Ishikawa (cell line): ENCODE data around the gene HMCN1.

Source experiments
- CEBPB ChIP-seq: IDR thresholded peaks from 2 replicates; pipeline ENCODE4 v1.6.1; 2012
- CREB1 ChIP-seq: IDR thresholded peaks from 2 replicates; pipeline ENCODE4 v1.6.1; 2012; ENCODE audit warnings: low read depth
- EGR1 ChIP-seq: IDR thresholded peaks from 2 replicates; pipeline ENCODE4 v1.6.1; 2012
- EP300 ChIP-seq: IDR thresholded peaks from 2 replicates; pipeline ENCODE4 v1.6.1; 2012; ENCODE audit warnings: borderline replicate concordance
- FOXM1 ChIP-seq: IDR thresholded peaks from 2 replicates; pipeline ENCODE4 v1.6.1; 2012; ENCODE audit warnings: low read depth, borderline replicate concordance
- NFIC ChIP-seq: IDR thresholded peaks from 2 replicates; pipeline ENCODE4 v1.6.1; 2012
- RAD21 ChIP-seq: IDR thresholded peaks from 2 replicates; pipeline ENCODE4 v1.6.1; 2012; ENCODE audit warnings: low read depth
- TAF1 ChIP-seq: IDR thresholded peaks from 2 replicates; pipeline ENCODE4 v1.6.1; 2012; ENCODE audit warnings: low read depth, mild to moderate bottlenecking
- TCF12 ChIP-seq: IDR thresholded peaks from 2 replicates; pipeline ENCODE4 v1.6.1; 2012; ENCODE audit warnings: low read depth
- TEAD4 ChIP-seq: IDR thresholded peaks from 2 replicates; pipeline ENCODE4 v1.6.1; 2012
- YY1 ChIP-seq: IDR thresholded peaks from 2 replicates; pipeline ENCODE4 v1.6.1; 2012; ENCODE audit warnings: low read depth
- ZBTB7A ChIP-seq: IDR thresholded peaks from 2 replicates; pipeline ENCODE4 v1.6.1; 2012; ENCODE audit warnings: low read depth
- TF ChIP-seq, protein P1 (sequence below): IDR thresholded peaks from 2 replicates; pipeline ENCODE4 v1.6.1; 2012
- TF ChIP-seq, protein P2 (sequence below): IDR thresholded peaks from 2 replicates; pipeline ENCODE4 v1.6.1; 2012
- TF ChIP-seq, protein P3 (sequence below): IDR thresholded peaks from 2 replicates; pipeline ENCODE4 v1.6.1; 2012; ENCODE audit warnings: low read depth, mild to moderate bottlenecking

HMCN1 gene

DNA sequence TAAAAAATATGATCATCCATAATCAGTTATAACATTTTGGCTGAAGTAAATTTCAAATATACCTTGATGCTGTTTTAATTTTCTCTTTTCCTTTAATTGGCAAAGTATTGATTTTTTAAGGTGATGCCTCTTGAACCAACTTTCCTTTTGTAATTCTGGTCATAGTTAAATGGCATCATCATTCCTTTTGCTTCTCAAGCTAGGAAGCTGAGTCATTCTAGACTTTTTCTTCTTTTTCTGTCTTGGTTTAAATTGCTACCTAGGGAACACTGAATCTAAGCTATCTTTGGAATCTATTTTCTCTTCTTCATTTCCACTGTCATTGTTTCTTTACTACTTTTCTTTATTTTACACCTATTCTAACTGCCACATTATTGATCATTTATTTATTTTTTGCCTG lies 162.7 kb downstream of the HMCN1 start:
- TF ChIP-seq, protein P1, sequence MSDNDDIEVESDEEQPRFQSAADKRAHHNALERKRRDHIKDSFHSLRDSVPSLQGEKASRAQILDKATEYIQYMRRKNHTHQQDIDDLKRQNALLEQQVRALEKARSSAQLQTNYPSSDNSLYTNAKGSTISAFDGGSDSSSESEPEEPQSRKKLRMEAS, result no peak
- TF ChIP-seq EGR1, result no peak
- TF ChIP-seq, protein P2, sequence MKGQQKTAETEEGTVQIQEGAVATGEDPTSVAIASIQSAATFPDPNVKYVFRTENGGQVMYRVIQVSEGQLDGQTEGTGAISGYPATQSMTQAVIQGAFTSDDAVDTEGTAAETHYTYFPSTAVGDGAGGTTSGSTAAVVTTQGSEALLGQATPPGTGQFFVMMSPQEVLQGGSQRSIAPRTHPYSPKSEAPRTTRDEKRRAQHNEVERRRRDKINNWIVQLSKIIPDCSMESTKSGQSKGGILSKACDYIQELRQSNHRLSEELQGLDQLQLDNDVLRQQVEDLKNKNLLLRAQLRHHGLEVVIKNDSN, result no peak
- TF ChIP-seq YY1, result no peak

DNA sequence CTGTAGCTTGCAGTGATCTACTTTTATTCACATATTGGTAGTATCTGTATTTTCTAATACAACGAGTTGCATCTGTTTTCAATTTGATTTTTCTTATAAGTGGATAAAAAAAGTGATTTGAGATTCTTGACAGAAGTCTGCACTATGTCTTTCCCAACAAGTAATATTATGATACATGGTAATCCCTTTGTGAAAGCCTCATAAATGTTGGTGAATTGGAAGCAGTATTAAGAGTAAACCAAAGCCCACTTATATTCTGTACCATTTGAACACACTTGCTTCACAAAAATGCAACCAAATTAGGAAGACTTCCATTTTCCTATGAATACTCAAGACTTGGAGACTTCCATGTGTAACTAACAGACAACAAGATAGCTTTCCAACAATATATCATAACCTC lies 172.0 kb downstream of the HMCN1 start:
- TF ChIP-seq RAD21 (no peak), EGR1 (no peak), CEBPB (no peak), FOXM1 (no peak), ZBTB7A (no peak), NFIC (no peak), CREB1 (no peak), TCF12 (no peak)
- TF ChIP-seq, protein P1, result no peak
- TF ChIP-seq, protein P2, result no peak

DNA sequence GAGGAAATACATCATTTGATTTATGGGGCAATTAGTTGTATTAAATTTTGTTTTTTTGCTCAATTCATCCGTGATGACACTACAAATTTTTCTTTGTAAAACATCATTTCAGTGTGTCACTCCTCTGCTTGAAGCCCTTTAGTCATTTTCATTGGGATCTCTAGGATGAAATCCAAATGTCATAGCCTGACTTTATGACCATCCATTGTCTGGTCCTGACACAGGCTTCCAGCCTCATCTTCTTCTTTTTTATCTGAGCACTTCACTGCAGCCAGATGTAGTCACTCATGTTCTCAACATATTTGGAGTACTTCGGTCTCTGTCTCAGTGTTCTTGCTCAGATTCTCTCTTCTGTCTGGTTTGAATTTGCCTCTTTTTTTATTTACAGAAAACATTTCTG lies 173.1 kb downstream of the HMCN1 start:
- TF ChIP-seq, protein P2, result no peak
- TF ChIP-seq YY1 (no peak), CREB1 (no peak), EP300 (no peak), CEBPB (no peak), NFIC (no peak), EGR1 (no peak), TCF12 (no peak), TEAD4 (no peak), FOXM1 (no peak), TAF1 (no peak), RAD21 (no peak), ZBTB7A (no peak)
- TF ChIP-seq, protein P1, result no peak
- TF ChIP-seq, protein P3, sequence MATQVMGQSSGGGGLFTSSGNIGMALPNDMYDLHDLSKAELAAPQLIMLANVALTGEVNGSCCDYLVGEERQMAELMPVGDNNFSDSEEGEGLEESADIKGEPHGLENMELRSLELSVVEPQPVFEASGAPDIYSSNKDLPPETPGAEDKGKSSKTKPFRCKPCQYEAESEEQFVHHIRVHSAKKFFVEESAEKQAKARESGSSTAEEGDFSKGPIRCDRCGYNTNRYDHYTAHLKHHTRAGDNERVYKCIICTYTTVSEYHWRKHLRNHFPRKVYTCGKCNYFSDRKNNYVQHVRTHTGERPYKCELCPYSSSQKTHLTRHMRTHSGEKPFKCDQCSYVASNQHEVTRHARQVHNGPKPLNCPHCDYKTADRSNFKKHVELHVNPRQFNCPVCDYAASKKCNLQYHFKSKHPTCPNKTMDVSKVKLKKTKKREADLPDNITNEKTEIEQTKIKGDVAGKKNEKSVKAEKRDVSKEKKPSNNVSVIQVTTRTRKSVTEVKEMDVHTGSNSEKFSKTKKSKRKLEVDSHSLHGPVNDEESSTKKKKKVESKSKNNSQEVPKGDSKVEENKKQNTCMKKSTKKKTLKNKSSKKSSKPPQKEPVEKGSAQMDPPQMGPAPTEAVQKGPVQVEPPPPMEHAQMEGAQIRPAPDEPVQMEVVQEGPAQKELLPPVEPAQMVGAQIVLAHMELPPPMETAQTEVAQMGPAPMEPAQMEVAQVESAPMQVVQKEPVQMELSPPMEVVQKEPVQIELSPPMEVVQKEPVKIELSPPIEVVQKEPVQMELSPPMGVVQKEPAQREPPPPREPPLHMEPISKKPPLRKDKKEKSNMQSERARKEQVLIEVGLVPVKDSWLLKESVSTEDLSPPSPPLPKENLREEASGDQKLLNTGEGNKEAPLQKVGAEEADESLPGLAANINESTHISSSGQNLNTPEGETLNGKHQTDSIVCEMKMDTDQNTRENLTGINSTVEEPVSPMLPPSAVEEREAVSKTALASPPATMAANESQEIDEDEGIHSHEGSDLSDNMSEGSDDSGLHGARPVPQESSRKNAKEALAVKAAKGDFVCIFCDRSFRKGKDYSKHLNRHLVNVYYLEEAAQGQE, result no peak

DNA sequence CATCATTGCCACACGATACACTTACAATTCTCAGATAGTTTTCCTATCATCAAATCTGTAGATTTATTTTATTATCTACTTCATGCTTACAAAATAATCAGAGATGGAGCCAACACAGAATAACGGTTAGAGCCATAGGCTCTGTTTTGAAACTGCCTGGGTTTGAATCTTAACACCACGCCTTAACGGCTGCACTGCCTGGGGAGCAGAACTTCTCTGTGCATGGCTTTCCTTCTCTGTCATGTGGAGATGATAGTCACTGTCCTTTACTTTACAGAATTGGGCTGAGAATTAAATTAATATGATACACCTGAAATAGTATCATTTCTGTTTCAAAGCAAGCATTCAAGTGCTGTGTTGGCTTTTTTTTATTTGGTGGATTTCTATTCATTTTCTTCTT lies 177.8 kb downstream of the HMCN1 start:
- TF ChIP-seq ZBTB7A (no peak), TAF1 (no peak), YY1 (no peak), TEAD4 (no peak), EGR1 (no peak), CEBPB (no peak), CREB1 (no peak), FOXM1 (no peak), NFIC (no peak), TCF12 (no peak), RAD21 (no peak)
- TF ChIP-seq, protein P2, result no peak
- TF ChIP-seq, protein P1, result no peak
- TF ChIP-seq, protein P3, result no peak

DNA sequence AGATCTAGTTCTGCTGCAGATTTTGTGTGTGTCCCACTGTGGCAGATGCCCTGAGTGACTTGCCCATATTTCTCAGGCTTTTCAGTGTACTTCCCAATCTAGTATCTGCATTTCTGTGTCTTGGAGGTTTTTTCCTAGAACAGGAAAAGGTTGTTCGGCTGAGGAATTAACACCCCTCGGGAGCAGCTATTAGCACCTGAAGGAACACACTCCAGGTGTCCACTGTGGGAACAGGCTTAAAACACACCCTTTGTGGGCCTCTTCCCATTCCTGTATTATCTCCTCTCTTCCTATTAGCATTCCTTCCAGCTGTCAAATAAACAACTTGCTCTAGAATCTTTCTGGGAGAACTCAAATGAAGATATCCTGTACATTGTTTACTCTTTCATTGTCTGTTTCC lies 178.3 kb downstream of the HMCN1 start:
- no peak for TF ChIP-seq EGR1
- TF ChIP-seq TAF1, result no peak
- TF ChIP-seq, protein P2, result no peak
- TF ChIP-seq, protein P1, result no peak
- TF ChIP-seq NFIC, result no peak
- no peak for TF ChIP-seq CREB1
- no peak for TF ChIP-seq FOXM1
- TF ChIP-seq YY1, result no peak
- TF ChIP-seq TCF12, result no peak
- TF ChIP-seq ZBTB7A, result no peak
- no peak for TF ChIP-seq TEAD4
- no peak for TF ChIP-seq RAD21
- no peak for TF ChIP-seq EP300
- TF ChIP-seq, protein P3, result no peak
- TF ChIP-seq CEBPB, result no peak
